K562 (cell line): ENCODE measurements around the gene WDR45. TPM values are rescaled to one million over a fixed set of nuclear protein-coding genes. Genes with fewer than 3 reads are reported as not detected.

Experiments
- E2F6 ChIP-seq, 2 experiments: IDR thresholded peaks; 2 replicates each; pipeline ENCODE4 v1.6.1; 2011; ENCODE audit warnings: borderline replicate concordance in 1 of 2, control low read depth in 1 of 2, low read depth in 1 of 2, low read length in 1 of 2, mild to moderate bottlenecking in 1 of 2, mixed read lengths in 1 of 2, moderate library complexity in 1 of 2; ENCODE audit not compliant: insufficient read depth in 1 of 2, insufficient read length in 1 of 2, poor library complexity in 1 of 2, severe bottlenecking in 1 of 2; ENCODE audit errors: extremely low read depth in 1 of 2
- ELF2 ChIP-seq: fragments of 250-450 bp; sonication (Bioruptor Pico); IDR thresholded peaks from 2 replicates; pipeline ENCODE4 v1.5.0; 2021; ENCODE audit warnings: mild to moderate bottlenecking
- FOXJ2 ChIP-seq: fragments of 200-800 bp; sonication (Bioruptor generic); IDR thresholded peaks from 2 replicates; pipeline ENCODE4 v1.6.1; 2016; ENCODE audit warnings: missing genetic modification characterization, missing compliant biosample characterization
- ID3 ChIP-seq, 2 experiments: fragments of 250-450 bp in 1 of 2; fragments of 450-650 bp in 1 of 2; sonication (Bioruptor Pico) in 1 of 2; IDR thresholded peaks; 2 replicates each; pipeline versions ENCODE4 v1.6.1 to v1.8.0; 2016 to 2021; ENCODE audit warnings: mild to moderate bottlenecking in 2 of 2, moderate library complexity in 2 of 2, missing compliant biosample characterization in 1 of 2, missing genetic modification characterization in 1 of 2
- KAT2B ChIP-seq: IDR thresholded peaks from one replicate; pipeline ENCODE4 v1.6.1; 2012; ENCODE audit warnings: low read depth, mild to moderate bottlenecking, control low read depth, inconsistent platforms, low read length, moderate library complexity
- MTA3 ChIP-seq: fragments of 450-650 bp; formaldehyde crosslinking; IDR thresholded peaks from 2 replicates; pipeline ENCODE4 v1.6.1; 2017; ENCODE audit warnings: mild to moderate bottlenecking, borderline replicate concordance
- NCOR1 ChIP-seq: fragments of 450-650 bp; IDR thresholded peaks from 2 replicates; pipeline ENCODE4 v1.6.1; 2016; ENCODE audit warnings: mild to moderate bottlenecking, moderate library complexity
- POLR2AphosphoS2 ChIP-seq: IDR thresholded peaks from 2 replicates; pipeline ENCODE4 v1.6.1; 2012; ENCODE audit warnings: low read length, improper control_type of control experiment
- PTTG1 ChIP-seq: fragments of 450-650 bp; IDR thresholded peaks from 2 replicates; pipeline ENCODE4 v1.6.1; 2016; ENCODE audit warnings: low read depth, mild to moderate bottlenecking, missing genetic modification characterization, missing compliant biosample characterization
- RCOR1 ChIP-seq, 2 experiments: IDR thresholded peaks; 2 replicates each; pipeline ENCODE4 v1.6.1; 2012; ENCODE audit warnings: low read depth in 2 of 2, low read length in 2 of 2, borderline replicate concordance in 1 of 2, improper control_type of control experiment in 1 of 2
- RHOXF2B ChIP-seq: fragments of 250-450 bp; sonication (Bioruptor Pico); conservative IDR thresholded peaks from 2 replicates; pipeline ENCODE4 v1.5.1; 2021
- SAP30 ChIP-seq: fragments of 200-600 bp; sonication (generic); IDR thresholded peaks from 2 replicates; pipeline ENCODE4 v1.6.1; 2012; ENCODE audit warnings: borderline replicate concordance, low read depth, mild to moderate bottlenecking, moderate library complexity, low read length, control low read depth, inconsistent platforms; ENCODE audit not compliant: insufficient read depth, poor library complexity, severe bottlenecking
- SMARCA4 ChIP-seq: fragments of 450-650 bp; IDR thresholded peaks from 2 replicates; pipeline ENCODE4 v1.6.1; 2016
- TAF15 ChIP-seq: fragments of 200-400 bp; formaldehyde crosslinking; IDR thresholded peaks from 2 replicates; pipeline ENCODE4 v1.6.1; 2017; ENCODE audit warnings: mild to moderate bottlenecking, low read depth, low read length, moderate library complexity
- U2AF2 ChIP-seq: fragments of 200-400 bp; formaldehyde crosslinking; optimal IDR thresholded peaks from 2 replicates; pipeline ENCODE3; 2017; ENCODE audit warnings: low read depth, mild to moderate bottlenecking, low read length
- ZBTB43 ChIP-seq: sonication (generic); formaldehyde crosslinking; IDR thresholded peaks from 2 replicates; pipeline ENCODE4 v1.8.0; 2023; ENCODE audit warnings: mild to moderate bottlenecking, missing genetic modification reagents
- ZNF24 ChIP-seq: fragments of 450-650 bp; IDR thresholded peaks from 2 replicates; pipeline ENCODE4 v1.6.1; 2016
- ZNF696 ChIP-seq: fragments of 250-450 bp; sonication (Bioruptor Pico); conservative IDR thresholded peaks from 2 replicates; pipeline ENCODE4 v1.4.0; 2020; ENCODE audit warnings: mild to moderate bottlenecking, moderate library complexity
- polyA plus RNA-seq, 8 experiments: library from polyadenylated mRNA; depleted of rRNA in 4 of 8; stranded (reverse) in 5 of 8; unstranded in 3 of 8; fragments of >200 nt; fragmentation: Nextera tagmentation in 2 of 8; fragmentation: Illumina TruSeq in 1 of 8; extraction: Ambion mirVana in 2 of 8; extraction: Trizol in 1 of 8; gene quantifications; 2 replicates each; pipeline versions ENCODE4 v1.2.1 to v1.2.3, GENCODE V29; 2011 to 2014; ENCODE audit warnings: inconsistent platforms in 1 of 8, missing spikeins in 1 of 8
- total RNA-seq, 7 experiments: library from RNA; depleted of rRNA in 6 of 7; stranded (reverse); fragments of >200 nt in 6 of 7; fragmentation: Illumina TruSeq in 2 of 7; extraction: Trizol in 2 of 7; gene quantifications; 2 replicates each; pipeline versions ENCODE4 v1.2.1 to v1.2.3, GENCODE V29; 2011 to 2021; ENCODE audit warnings: low replicate concordance in 1 of 7
- TF ChIP-seq, protein P1 (sequence below): sonication (generic); formaldehyde crosslinking; IDR thresholded peaks from 2 replicates; pipeline ENCODE4 v1.9.0; 2022; ENCODE audit warnings: mild to moderate bottlenecking, missing genetic modification reagents
- TF ChIP-seq, protein P2 (sequence below): fragments of 250-450 bp; sonication (Bioruptor Pico); IDR thresholded peaks from 2 replicates; pipeline ENCODE4 v1.5.0; 2022; ENCODE audit warnings: mild to moderate bottlenecking

WDR45 gene
- total and polyA plus RNA-seq, 9 of the 15 experiments (the other 6 are each of a cell fraction or from before 2014, with no cell fraction given), result 19.4 to 136 (median 59.7) TPM

DNA sequence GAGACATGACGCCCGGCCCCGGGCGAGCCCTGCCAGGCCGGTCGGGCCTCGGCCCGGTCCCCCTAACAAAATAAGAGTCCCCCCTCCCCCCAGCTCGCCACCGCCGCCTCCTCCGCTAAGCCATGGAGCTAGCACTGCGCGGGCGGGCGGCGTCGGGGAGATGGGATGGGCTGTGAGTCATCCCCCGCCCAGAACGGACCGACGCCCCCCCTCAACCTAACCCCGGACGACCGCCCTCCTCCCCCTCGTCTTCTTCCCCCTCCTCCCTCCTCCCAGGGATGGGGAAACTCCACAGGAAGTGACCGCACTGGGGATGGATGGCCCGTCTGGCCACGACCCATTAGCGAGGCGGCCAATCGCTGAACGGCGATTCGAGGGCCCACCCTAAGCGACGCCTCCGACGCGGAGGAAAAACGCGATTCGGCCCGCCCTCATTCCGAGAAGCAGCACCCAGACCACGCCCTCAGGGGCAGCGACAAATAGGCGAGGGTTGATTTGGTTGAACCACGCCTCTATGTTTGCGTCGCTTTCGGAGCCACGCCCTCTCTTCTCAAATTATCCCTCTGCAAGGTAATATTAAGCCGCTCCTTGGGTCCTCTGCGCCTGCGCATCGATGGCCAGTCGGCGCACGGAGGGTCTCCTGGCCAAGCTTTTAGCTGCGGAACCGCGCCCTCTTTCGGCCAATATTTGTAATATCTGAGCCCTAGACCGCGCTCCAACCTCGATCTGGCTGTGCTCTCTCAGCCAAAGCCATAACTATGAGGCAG, 36.3 kb downstream of the WDR45 start, which contains the start of gene TFE3 (continued):
- peak in 1 of 2 experiments; percentile 9 for TF ChIP-seq E2F6 (IDR thresholded peaks at IDR 0.05; ENCODE audit: borderline replicate concordance in 1 of 2, extremely low read depth in 1 of 2, insufficient read depth in 1 of 2, insufficient read length in 1 of 2, low read depth in 1 of 2, low read length in 1 of 2, poor library complexity in 1 of 2, severe bottlenecking in 1 of 2)
- TF ChIP-seq, protein P1, sequence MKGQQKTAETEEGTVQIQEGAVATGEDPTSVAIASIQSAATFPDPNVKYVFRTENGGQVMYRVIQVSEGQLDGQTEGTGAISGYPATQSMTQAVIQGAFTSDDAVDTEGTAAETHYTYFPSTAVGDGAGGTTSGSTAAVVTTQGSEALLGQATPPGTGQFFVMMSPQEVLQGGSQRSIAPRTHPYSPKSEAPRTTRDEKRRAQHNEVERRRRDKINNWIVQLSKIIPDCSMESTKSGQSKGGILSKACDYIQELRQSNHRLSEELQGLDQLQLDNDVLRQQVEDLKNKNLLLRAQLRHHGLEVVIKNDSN (CRISPR knock-in tag), result no peak
- TF ChIP-seq, protein P2, sequence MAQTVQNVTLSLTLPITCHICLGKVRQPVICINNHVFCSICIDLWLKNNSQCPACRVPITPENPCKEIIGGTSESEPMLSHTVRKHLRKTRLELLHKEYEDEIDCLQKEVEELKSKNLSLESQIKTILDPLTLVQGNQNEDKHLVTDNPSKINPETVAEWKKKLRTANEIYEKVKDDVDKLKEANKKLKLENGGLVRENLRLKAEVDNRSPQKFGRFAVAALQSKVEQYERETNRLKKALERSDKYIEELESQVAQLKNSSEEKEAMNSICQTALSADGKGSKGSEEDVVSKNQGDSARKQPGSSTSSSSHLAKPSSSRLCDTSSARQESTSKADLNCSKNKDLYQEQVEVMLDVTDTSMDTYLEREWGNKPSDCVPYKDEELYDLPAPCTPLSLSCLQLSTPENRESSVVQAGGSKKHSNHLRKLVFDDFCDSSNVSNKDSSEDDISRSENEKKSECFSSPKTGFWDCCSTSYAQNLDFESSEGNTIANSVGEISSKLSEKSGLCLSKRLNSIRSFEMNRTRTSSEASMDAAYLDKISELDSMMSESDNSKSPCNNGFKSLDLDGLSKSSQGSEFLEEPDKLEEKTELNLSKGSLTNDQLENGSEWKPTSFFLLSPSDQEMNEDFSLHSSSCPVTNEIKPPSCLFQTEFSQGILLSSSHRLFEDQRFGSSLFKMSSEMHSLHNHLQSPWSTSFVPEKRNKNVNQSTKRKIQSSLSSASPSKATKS (CRISPR knock-in tag), result no peak
- TF ChIP-seq PTTG1 (tag), result no peak
- TF ChIP-seq KAT2B, result no peak
- no peak for TF ChIP-seq U2AF2
- TF ChIP-seq NCOR1, result peak; percentile 52
- no peak for TF ChIP-seq ZNF696 (CRISPR knock-in tag)
- TF ChIP-seq RHOXF2B (CRISPR knock-in tag), result no peak
- no peak for TF ChIP-seq FOXJ2 (tag)
- no peak for TF ChIP-seq TAF15
- no peak for TF ChIP-seq ELF2 (CRISPR knock-in tag)
- TF ChIP-seq POLR2AphosphoS2, result no peak
- TF ChIP-seq RCOR1 (IDR thresholded peaks at IDR 0.05; ENCODE audit: borderline replicate concordance in 1 of 2, low read depth in 2 of 2, low read length in 2 of 2), result peak in 1 of 2 experiments; percentile 48; a peak in 2 of 4 replicates
- no peak for TF ChIP-seq SMARCA4
- no peak for TF ChIP-seq SAP30
- no peak for TF ChIP-seq ZBTB43 (CRISPR knock-in tag)
- TF ChIP-seq ZNF24, result no peak
- peak; percentile 65 for TF ChIP-seq MTA3
- TF ChIP-seq ID3 (CRISPR knock-in tag; IDR thresholded peaks at IDR 0.05), result no peak
- TF ChIP-seq ID3 (tag; IDR thresholded peaks at IDR 0.05), result no peak
